T-helper 2 cell treated with Interferon-gamma antibody and Interleukin-4, amounts not matched to agents 5 μg/mL and 100 μg/mL, for 36 hours (primary cell): ENCODE data around the gene ACSBG1.

Source experiments
- DNase-seq: peaks from one replicate; pipeline ENCODE4 v3.0.0; 2021; ENCODE audit warnings: low spot score
- H3K27ac Mint-ChIP-seq: one replicate; pipeline ENCODE4 v1.8.0; 2021; ENCODE audit warnings: mild to moderate bottlenecking, mixed read lengths
- H3K27me3 Mint-ChIP-seq: one replicate; pipeline ENCODE4 v1.8.0; 2021; ENCODE audit warnings: low read depth, mixed read lengths
- H3K36me3 Mint-ChIP-seq: one replicate; pipeline ENCODE4 v1.8.0; 2021; ENCODE audit warnings: low read depth, mixed read lengths
- H3K4me1 Mint-ChIP-seq: one replicate; pipeline ENCODE4 v1.8.0; 2021; ENCODE audit warnings: low read depth, mixed read lengths
- H3K4me3 Mint-ChIP-seq: one replicate; pipeline ENCODE4 v1.8.0; 2022; ENCODE audit warnings: mild to moderate bottlenecking, moderate library complexity, mixed read lengths
- H3K9me3 Mint-ChIP-seq: one replicate; pipeline ENCODE4 v1.8.0; 2021; ENCODE audit warnings: mixed read lengths

Gene ACSBG1

GRCh38 chr15:78222745-78223395 is 11.5 kb downstream of the ACSBG1 start:
- H3K4me1 Mint-ChIP-seq, result peaks cover 24% of the 10 kb centered on the region
- H3K4me3 Mint-ChIP-seq, result no peak overlapping the region
- H3K36me3 Mint-ChIP-seq, result no peaks in the 10 kb centered on the region
- H3K9me3 Mint-ChIP-seq, result peaks cover 3% of the 10 kb centered on the region
- no peaks in the 10 kb centered on the region for H3K27me3 Mint-ChIP-seq
- no peak for DNase-seq
- H3K27ac Mint-ChIP-seq, result no peak overlapping the region

- peaks cover 20% of the 10 kb centered on the region for H3K4me1 Mint-ChIP-seq
- peaks cover 3% of the 10 kb centered on the region for H3K27me3 Mint-ChIP-seq
- no peak overlapping the region for H3K4me3 Mint-ChIP-seq
- peaks cover 1% of the 10 kb centered on the region for H3K9me3 Mint-ChIP-seq
- no peak for DNase-seq
- H3K36me3 Mint-ChIP-seq, result no peaks in the 10 kb centered on the region
- H3K27ac Mint-ChIP-seq, result no peak overlapping the region
These were observed 13.7 kb downstream of the ACSBG1 start for GRCh38 chr15:78220713-78221112.

GRCh38 chr15:78216276-78217104 is 17.9 kb downstream of the ACSBG1 start:
- Mint-ChIP-seq H3K4me1 (no peaks in the 10 kb centered on the region), H3K4me3 (no peak overlapping the region), H3K27ac (no peak overlapping the region), H3K27me3 (peaks cover 10% of the 10 kb centered on the region), H3K9me3 (no peaks in the 10 kb centered on the region), H3K36me3 (no peaks in the 10 kb centered on the region)
- DNase-seq, result no peak

- H3K27me3 Mint-ChIP-seq, result peaks cover 10% of the 10 kb centered on the region
- no peak for DNase-seq
- no peaks in the 10 kb centered on the region for H3K36me3 Mint-ChIP-seq
- H3K9me3 Mint-ChIP-seq, result no peaks in the 10 kb centered on the region
- H3K4me1 Mint-ChIP-seq, result no peaks in the 10 kb centered on the region
- no peak overlapping the region for H3K27ac Mint-ChIP-seq
- no peak overlapping the region for H3K4me3 Mint-ChIP-seq
These were observed 20.4 kb downstream of the ACSBG1 start for GRCh38 chr15:78213956-78214355.

- Mint-ChIP-seq H3K27ac (no peak overlapping the region), H3K27me3 (peaks cover 10% of the 10 kb centered on the region), H3K4me3 (no peak overlapping the region), H3K36me3 (no peaks in the 10 kb centered on the region), H3K9me3 (no peaks in the 10 kb centered on the region), H3K4me1 (no peaks in the 10 kb centered on the region)
- no peak for DNase-seq
These were observed 21.0 kb downstream of the ACSBG1 start for GRCh38 chr15:78213425-78213750.

- no peak overlapping the region for H3K4me3 Mint-ChIP-seq
- no peaks in the 10 kb centered on the region for H3K36me3 Mint-ChIP-seq
- H3K4me1 Mint-ChIP-seq, result no peaks in the 10 kb centered on the region
- no peak overlapping the region for H3K27ac Mint-ChIP-seq
- no peaks in the 10 kb centered on the region for H3K9me3 Mint-ChIP-seq
- H3K27me3 Mint-ChIP-seq, result peaks cover 10% of the 10 kb centered on the region
- no peak for DNase-seq
These were observed 21.6 kb downstream of the ACSBG1 start for GRCh38 chr15:78212546-78213424.

GRCh38 chr15:78212008-78212407 is 22.4 kb downstream of the ACSBG1 start:
- Mint-ChIP-seq H3K36me3 (no peaks in the 10 kb centered on the region), H3K27me3 (peaks cover 8% of the 10 kb centered on the region), H3K4me1 (no peaks in the 10 kb centered on the region), H3K4me3 (no peak overlapping the region), H3K9me3 (no peaks in the 10 kb centered on the region), H3K27ac (no peak overlapping the region)
- no peak for DNase-seq

- H3K4me3 Mint-ChIP-seq, result no peak overlapping the region
- no peaks in the 10 kb centered on the region for H3K9me3 Mint-ChIP-seq
- no peak overlapping the region for H3K27ac Mint-ChIP-seq
- no peaks in the 10 kb centered on the region for H3K36me3 Mint-ChIP-seq
- no peak for DNase-seq
- H3K4me1 Mint-ChIP-seq, result no peaks in the 10 kb centered on the region
- H3K27me3 Mint-ChIP-seq, result peaks cover 8% of the 10 kb centered on the region
These were observed 23.0 kb downstream of the ACSBG1 start for GRCh38 chr15:78211189-78211921.

GRCh38 chr15:78210349-78210717 is 24.0 kb downstream of the ACSBG1 start:
- Mint-ChIP-seq H3K36me3 (no peaks in the 10 kb centered on the region), H3K4me1 (no peaks in the 10 kb centered on the region), H3K27me3 (peaks cover 4% of the 10 kb centered on the region), H3K4me3 (no peak overlapping the region), H3K27ac (no peak overlapping the region), H3K9me3 (no peaks in the 10 kb centered on the region)
- no peak for DNase-seq

- Mint-ChIP-seq H3K4me3 (no peak overlapping the region), H3K36me3 (no peaks in the 10 kb centered on the region), H3K27me3 (peaks cover under 1% of the 10 kb centered on the region), H3K4me1 (no peaks in the 10 kb centered on the region), H3K27ac (no peak overlapping the region), H3K9me3 (no peaks in the 10 kb centered on the region)
- no peak for DNase-seq
These were observed 24.6 kb downstream of the ACSBG1 start for GRCh38 chr15:78209646-78210348.

GRCh38 chr15:78208887-78209645 is 25.3 kb downstream of the ACSBG1 start:
- no peak overlapping the region for H3K4me3 Mint-ChIP-seq
- no peaks in the 10 kb centered on the region for H3K36me3 Mint-ChIP-seq
- H3K27ac Mint-ChIP-seq, result no peak overlapping the region
- H3K27me3 Mint-ChIP-seq, result no peaks in the 10 kb centered on the region
- DNase-seq, result no peak
- H3K4me1 Mint-ChIP-seq, result no peaks in the 10 kb centered on the region
- H3K9me3 Mint-ChIP-seq, result no peaks in the 10 kb centered on the region

- no peak overlapping the region for H3K4me3 Mint-ChIP-seq
- DNase-seq, result no peak
- no peaks in the 10 kb centered on the region for H3K4me1 Mint-ChIP-seq
- no peaks in the 10 kb centered on the region for H3K36me3 Mint-ChIP-seq
- H3K9me3 Mint-ChIP-seq, result no peaks in the 10 kb centered on the region
- no peaks in the 10 kb centered on the region for H3K27me3 Mint-ChIP-seq
- no peak overlapping the region for H3K27ac Mint-ChIP-seq
These were observed 26.0 kb downstream of the ACSBG1 start for GRCh38 chr15:78208341-78208844.
